ENCODE measurements around the gene LRMDA.

The LRMDA gene

DNA sequence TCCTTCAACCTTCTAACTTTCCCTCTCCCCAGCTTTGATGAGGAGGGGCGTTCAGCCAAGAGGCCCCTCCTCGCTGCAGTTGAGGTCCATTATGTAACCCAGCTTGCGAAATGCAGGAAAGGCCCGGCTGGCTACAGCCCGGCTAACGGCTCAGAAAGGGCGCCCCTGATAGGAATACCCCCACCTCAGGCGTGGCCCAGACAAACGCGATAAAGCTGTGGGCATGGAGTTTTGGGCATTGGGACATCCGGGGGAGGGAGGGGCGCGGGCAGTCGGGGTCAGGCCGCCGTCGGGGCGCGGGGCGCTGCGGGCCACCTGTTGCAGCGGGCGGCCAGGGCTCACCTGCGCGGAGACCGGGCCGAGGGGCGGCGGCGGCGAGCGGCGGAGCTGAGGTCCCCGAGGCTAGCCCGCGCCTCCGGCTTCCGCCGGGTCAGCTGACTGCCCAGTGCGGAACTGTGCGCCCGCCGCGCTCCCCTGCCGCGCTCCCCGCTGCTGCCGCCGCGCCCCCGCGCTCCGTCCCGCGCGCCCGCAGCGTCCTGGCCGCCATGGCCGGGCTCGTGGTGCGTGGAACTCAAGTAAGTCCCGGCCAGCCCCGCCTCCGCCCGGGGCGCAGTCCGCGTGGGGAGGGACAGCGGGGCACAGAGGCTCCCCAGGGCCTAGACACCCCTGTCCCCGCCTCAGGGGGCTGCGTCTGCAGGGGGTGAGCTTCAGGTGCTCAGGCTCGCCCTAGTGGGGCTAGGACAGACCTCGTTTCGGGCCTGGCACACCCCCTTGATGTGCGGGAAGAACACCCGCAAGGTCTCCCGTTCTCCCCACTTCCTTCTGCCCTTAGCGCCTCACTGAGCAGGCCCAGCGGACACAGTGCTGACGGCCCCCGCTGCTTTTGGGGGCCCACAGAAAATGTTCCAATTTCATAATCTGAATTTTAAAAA, at the start of gene LRMDA:
Gene LRMDA (plus strand): TSS at position 445 of the 932 bp plus-strand sequence.
- no peak for DNase-seq (ENCODE audit: low read depth, low spot score)

DNA sequence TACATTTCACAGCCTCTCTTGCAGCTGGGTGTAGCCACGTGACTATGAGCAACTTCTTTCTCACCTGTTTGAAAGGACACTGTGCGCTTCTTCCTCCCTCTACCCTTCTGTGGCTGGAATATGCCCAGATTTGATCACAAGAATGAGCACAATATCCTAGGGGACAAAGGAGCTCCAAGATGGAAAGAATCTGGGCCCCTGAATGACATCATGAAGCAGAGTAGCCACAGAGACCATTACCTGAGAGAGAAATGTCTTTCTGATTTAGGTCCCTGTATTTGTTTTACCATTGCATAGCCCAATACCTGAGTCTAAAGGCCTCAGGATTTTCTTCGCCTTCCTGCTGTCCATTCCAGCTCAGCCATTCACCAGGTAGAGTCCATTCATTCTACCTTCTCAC, 45.3 kb upstream of the LRMDA start:
- no peak for DNase-seq (ENCODE audit: low read depth, low spot score)

DNA sequence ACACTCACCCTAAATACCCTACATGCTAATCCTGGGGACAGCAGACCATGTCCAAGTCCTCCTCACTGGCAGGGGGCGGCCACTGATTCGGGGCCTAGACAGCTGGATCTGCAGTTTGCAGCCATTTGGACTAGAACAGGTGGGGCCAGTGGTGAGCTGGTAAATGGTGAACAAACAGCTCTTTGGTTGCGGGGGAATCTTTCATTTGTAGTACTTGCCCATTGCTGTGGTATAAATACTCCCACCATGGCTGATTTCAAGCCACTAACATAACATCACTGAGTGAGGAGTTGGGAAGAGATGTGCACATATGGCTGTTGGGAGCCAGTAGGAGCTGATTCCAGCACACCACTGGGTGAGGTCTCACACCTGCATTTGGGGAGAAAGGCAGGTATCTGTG, 43.3 kb upstream of the LRMDA start:
- DNase-seq (ENCODE audit: low read depth, low spot score), result no peak

DNA sequence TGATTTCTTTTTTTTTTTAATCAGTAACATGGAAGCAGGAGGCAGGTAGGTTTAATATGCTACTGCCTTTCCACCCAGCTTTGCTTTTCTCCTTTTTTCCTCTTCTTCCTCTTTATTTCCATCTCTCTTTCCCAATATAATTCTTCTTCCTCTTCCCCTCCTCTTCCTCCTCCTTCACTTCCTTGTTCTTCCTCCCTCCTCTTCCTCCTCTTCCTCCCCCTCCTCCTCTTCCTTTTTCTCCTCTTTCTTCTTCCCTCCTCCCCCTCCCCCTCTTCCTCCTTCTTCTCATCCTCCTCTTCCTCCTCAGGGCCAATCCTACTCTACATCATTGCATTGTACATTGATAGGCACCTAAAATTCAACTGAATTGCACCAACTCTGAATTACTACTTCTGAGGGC, 41.2 kb upstream of the LRMDA start:
- DNase-seq (ENCODE audit: low read depth, low spot score), result no peak

DNA sequence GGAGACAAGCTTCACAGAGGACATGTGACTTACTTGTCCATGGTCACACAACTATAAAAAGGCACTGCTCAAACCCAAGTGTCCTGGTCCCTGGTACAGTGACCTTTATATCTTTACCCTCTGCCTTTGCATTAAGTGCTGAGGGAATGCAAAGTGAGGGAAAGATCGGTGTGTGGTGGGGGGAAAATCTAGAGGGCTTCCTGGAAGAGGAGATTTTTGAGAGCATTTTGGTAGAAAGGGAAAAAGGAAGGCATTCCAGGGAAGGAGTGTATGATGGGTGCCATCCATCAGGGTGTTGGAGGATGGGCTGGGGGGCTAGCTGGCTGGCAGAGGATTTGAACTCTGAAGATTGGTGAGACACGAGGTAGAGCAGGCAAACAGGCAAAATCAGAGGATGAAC, 39.2 kb upstream of the LRMDA start:
- DNase-seq (ENCODE audit: low read depth, low spot score), result no peak

DNA sequence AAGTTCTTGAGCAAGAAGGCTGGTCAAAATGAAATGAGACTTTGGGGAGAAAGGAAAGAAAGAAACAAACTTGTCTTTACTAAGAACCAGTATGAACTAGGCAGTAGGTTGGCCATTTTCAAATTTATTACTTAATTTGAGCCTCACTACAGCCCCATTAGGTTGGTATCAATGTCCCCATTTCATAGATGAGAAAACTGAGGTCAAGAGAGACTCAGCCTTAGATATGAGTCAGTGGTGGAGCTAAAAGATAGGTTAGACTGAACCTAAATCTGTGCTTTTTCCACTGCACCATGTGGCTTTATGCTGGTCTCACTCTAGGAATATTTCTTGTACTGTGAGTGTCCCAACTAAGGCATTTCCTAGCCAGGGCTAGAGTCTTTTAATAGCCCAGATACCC, 38.7 kb upstream of the LRMDA start:
- DNase-seq (ENCODE audit: low read depth, low spot score), result no peak

DNA sequence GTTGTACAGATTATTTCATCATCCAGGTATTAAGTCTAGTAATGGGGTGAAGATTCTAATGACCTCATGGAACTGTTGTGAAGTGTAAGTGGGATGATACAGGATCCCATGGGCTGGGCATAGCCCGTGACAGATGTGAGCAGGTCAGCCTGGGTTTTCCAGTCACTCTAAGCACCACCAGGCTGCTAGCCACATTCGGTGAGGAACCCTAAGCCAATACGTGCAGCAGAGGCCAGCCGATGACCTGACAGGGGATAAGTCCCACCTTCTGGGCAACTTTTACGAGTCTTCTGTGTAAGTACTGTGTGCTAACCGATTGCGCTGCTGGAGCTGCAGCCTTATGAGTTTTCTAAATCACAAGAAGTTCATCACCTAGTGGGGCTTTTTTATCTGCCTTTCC, 37.2 kb upstream of the LRMDA start:
- DNase-seq (ENCODE audit: low read depth, low spot score), result no peak

DNA sequence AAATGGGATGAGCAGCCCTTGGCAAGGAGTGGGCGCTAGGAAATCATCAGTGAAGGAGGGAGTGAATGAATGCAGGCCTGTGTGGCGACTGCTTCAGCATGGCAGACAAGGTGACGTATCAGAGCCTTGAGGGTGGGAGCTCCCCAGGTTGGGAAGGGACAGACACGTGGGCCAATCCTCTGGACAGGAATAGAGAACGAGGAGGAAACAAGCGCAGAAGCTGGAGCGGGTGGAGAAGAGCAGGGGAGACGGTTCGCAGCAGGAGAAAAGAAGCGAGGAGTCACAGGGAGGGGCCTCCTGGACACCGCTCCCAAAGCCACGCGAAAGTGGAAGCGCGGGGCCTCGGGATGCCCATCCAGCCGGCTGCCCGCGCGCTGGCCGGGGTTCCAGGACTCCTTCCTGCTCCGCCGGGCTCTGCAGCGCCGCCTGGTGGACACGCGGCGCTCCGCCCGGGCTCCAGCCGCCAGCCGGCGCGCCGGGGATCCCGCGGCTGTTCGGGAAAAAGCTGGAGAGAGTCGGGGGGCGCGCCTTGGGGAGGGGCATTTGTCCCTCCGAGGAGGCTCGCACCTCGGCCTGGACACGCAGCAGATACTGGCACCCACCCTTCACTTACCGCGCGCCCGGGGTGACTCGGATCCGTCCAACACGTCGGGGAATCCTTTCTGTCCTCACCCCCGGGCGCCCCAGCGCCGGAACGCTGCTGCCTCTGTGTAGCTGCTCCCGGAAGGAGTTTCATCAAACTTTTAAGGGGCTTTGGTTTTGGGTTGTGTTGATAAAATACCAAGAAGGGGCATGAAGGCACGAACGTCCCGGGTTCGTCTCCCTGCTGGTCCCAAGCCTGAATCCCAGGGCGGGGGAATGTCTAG, 36.1 kb upstream of the LRMDA start:
- no peak for DNase-seq (ENCODE audit: low read depth, low spot score)

DNA sequence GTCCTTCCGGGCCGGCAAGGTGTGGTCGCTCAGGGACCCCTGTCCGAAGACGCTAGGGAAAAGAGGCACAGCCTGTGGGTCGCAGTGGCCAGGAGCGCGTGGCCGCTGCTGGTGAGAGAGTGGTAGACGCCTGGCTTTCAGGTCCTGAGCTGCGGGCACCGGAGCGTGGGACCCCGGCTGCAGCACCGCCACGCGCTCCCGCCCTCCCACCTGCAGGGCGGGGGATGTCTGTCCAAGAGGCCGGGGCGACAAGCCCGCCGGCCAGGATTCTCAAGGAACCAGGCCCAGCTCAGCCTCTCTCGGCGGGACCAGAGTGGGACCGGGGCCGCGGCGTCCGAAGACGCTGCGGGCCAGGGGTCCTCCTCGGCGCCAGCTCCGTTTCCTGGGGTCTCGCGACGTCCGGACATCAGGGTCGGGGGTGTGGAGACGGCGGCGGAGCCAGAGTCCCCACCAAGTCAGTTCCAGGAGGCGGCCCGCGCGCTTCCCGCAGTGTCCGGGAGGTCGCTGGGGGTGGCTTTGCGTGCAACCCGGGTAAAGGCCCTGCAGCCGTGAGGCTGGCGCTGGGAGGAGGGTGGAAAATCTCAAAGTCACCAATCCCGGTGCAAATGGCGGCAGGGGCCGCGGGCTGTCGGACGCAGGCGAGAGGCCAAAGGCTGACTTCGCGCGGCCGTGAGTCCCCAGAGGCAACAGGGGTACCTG, 35.3 kb upstream of the LRMDA start:
- no peak for DNase-seq (ENCODE audit: low read depth, low spot score)

DNA sequence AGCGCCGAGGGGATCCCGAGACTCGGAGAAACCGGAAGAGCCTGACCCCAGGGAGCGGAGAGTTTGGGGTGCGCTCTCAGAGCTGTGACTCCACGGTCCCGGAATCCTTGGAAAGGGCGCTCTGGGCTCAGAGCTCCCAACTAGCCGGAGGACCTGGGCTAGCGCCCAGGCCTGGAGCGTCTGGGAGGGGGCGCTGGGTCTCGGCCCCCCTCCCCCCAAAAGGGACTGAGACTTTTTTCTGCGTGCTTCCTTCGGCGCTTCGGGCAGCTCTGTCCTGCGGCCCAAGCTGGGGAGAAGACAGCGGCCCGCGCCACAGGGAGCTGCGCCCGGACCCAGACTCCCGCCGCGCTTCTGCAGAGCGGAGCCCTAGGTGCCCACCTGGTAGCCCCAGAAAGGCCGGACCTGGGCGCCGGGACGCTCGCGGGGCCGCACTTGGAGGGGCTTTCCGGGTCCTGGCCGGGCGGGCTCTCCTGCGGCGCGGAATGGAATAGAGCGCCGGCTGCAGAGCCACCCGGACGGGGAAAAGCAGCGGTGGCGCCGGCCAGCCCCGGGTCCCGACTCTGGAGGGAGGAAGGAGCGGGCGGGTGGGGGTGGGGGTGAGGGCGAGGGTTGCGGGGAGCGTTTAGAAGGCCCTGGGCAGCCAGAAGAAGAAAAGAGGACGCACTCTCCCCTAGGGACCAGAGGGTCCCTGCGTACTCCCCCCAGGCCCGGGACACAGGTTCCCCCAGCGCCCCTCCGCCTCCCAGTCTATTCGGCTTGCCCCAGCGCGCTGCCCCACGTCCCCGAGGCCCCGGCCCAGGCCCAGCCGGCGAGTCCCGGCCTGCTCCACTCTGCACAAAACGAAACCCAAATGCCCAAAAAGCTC, 34.6 kb upstream of the LRMDA start:
- no peak for DNase-seq (ENCODE audit: low read depth, low spot score)

DNA sequence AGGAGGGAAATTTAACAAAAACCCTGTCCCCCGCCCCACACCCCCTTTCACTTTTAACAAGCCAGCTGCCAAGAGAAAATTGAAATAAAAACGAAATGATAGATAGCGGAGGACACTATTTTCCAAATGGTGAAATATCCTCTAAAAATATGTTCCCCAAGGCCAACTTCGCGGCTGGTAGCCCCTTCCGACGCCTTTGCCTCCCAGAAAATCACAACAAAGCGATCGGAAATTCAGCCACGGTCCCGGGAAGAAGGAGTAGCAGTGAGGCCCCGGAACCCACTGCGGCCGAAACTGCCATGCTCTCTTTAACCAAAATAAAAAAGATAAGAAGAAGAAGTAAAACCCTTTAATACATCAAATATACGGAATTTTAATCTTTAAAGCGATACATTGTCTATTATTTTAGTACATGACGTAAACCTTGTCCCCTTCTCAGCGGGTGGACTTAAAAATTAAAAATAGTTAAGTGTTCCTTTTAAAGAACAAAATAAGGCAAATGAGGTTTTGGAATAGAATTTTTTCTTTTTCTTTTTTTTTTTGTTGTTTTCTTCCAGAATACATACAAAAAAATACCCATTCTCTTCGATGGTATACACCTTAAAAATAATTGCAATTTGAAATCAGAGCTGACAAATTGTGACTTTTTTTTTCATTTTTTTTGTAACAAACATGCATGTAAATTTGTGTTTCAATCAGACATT, 33.8 kb upstream of the LRMDA start:
- DNase-seq (ENCODE audit: low read depth, low spot score), result no peak

DNA sequence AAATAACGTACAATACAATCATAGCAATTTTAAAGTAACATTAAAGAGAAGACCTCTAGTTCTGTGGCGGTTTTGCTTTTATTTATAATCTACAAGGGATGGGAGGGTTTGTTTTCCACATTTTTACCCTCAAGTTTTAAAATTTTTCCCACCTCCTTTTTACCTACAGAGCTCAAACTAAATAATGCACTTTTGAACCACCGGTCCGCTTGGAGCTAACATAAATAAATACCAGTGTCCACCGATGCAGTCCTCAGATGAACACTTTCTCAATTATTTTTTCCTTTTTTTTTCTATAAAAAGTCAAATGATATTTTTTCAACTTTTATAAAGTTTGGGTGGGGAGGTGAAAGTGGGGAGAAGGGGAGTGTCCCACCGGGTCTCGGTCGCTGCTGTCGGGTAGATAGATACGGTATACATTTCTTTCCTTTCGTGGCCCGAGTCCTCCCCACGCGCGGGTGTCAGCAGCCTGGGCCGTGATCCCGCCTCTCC, 33.2 kb upstream of the LRMDA start:
- no peak for DNase-seq (ENCODE audit: low read depth, low spot score)

DNA sequence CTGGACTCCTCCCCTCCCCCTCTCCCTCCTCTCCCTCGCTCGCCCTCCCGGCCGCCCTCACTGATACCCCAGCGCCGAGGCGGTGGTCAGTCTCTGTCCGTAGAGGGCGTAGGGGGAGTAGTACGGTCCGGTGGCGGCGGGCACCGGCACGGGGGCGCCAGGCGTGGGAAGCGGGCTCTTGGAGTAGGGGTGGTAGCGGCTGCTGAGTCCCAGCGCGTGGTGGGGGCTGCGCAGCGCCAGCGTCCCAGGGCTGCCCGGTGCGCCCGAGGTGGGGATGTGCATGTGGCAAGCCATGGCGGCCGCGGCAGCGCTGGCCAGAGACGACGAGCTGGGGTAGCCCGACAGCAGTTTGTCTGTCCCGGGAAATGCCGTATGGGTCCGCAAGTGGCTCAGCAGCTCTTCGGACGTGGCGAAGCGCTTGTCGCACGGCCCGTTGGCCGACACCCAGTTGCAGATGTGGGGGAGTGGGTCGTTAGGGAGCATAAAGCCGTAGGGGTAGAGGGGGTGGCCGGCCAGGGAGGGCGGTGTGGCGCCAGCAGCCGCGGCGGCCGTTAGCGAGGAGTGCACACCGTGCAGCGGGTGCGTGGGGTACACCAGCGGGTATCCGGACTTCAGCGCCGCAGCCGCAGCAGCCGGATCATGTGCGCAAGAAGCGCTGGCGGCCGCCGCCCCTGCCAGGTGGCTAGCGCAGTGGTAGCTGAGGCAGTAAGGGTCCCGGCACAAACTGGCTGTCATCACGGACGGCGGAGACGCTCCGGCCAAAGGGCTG, 32.5 kb upstream of the LRMDA start:
- DNase-seq (ENCODE audit: low read depth, low spot score), result no peak

DNA sequence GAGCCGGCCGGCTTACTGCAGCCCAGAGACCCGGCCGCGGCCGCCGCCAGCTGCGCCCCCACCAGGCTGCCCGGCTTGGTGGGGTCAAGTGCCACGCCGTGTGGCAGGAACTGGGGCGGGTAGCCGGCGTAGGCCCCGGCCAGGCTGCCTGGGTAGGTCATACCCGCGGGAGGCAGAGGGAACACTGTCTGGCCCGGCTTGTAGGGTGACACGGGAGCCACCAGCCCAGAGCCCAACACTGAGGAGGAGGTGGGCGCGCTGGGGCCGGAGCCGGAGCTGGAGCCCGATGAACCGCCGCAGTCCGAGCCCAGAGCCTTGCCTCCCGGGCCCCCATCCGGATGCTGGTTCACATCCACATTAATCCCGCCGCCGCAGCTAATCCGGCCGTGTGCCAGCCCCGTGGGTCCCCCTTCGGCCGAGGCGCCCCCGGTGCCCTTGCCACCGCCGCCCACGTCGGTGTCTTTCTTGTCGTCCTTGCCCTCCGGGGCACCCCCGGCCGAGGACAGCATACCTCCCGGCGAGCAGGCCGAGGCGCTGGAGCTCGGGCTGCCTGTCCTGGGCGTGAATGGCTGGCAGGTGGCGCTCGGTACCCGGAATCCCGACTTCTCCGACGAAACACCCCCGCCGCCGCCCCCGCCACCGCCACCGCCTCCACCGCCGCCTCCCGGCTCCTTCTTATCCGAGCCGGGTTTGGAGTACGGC, 31.8 kb upstream of the LRMDA start:
- no peak for DNase-seq (ENCODE audit: low read depth, low spot score)

DNA sequence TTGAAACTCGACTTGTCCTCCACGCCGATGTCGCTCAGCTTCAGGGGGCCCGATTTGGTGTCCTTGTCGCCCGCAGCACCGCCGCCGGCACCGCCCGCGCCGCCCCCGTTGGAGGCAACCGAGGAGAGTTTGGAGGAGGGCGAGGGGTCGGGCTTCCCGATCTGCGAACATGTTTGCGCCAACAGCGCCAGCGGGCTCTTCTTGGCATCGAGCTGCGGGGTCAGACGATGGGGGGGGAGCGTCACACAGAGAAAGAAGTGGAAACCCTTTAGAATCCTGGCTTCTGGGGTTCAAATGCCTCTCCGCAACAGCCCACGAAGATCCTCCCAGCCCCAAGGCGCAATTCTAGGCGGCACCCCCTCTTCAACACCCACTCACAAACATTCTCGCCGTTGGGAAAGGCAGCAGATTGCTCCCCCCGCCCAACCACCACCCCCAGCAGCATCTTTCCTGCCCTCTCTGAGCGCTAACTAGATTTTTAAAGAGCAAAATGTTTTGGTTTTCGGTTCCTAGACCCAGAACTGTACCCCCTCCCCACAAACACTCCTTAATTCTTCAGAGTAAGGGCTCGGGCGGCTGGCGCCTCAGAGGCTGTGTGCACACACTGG, 31.2 kb upstream of the LRMDA start:
- DNase-seq (ENCODE audit: low read depth, low spot score), result no peak

DNA sequence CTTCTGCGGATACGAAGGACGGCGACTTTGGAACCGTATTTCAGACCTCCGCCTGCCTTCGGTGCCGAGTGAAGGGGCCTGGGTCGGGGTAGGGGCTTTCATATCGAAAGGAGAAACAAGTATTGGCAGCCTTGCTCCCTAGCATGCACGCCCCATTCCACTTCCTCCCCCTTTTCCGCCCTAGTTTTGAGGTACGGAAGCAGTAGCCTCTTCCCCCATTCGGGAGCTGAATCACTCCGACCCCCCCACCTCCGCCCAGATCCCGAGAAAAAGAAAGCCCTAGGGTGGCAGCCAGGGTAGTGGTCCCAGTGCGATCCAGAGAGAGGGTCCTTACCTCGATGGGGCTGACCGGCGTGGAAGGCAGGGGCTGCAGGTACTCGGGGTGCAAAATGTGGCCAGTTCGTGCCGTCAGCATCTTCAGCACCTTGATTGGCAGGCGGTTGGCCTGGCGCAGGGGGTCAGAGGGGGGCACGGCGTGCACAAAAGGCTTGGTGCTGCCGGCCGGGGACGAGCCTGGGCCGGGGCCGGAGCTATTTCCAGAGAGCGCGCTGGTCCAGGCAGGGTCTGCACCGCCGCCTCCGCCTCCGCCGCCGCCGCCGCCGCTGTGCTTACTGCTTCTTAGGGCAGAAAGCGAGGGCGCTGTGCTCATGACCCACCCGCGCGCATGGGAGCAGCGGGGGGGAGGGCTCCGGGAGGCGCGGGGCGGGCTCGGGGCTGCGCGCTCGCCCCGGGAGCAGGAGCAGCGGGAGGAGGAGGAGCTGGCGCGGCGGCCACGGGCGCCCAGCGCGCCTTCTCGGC, 30.5 kb upstream of the LRMDA start:
- DNase-seq (ENCODE audit: low read depth, low spot score), result no peak

DNA sequence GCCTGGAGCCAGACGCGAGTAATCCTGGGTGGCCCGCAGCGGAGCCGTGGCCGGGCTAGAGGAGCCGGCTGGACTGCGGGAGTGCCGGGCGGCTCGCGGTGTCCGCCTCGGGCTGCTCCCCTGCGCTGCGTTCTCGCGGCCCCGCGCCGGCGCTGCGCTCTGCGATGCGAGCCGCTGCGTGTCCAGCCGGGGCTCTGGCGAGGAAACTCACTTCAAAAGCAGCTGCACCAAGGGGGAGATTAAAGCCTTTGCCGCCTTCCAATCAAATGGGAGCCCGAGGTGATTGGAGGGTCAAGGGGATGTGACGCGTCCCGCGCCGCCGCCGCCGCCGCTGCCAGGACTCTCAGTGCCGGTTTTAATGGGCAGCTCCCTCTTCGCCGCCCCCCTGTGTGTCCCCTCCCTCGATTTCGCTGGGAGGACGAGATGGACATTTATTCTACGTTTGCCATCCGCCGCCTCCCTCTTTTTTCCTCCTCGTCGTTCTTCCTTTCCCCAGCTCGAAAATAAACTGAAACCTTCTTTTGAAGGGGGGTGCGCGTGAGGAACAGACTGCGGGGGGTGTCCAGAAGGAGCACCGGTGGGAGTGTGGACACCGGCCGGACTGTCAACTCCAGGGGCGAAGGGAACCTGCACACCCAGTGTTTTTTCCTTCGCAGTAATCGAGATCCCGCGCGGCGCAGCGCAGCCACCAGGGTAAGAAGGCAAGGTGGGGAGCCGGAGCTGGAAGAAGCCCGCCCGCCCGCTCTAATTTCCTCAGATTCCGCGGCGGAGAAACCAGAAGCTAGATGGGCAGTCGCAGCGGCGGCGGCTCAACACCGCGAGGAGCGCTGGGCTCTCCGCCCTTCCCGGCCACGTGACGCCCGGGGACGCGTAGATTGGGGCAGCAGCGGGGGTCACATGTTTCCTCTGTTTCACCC, 29.6 kb upstream of the LRMDA start, which contains the start of gene ZNF503:
Gene ZNF503 (minus strand): TSS at position 196 of the 917 bp plus-strand sequence. CDS start 345 bp downstream, outside the sequence.
- no peak for DNase-seq (ENCODE audit: low read depth, low spot score)

Measured in activated naive CD8-positive, alpha-beta T cell treated with anti-CD3 and anti-CD28 coated beads, Interleukin-2, amount 50 U/mL, for 16 hours (primary cell).